Measurements from ENCODE around the gene NCR3LG1. TPM values are rescaled to one million over a fixed set of nuclear protein-coding genes. Genes with fewer than 3 reads are reported as not detected.

Gene NCR3LG1
- total and polyA plus RNA-seq, 7 experiments from 2014 or later: 0.70 to 2.9 (median 2.3) TPM; not detected in 2

DNA sequence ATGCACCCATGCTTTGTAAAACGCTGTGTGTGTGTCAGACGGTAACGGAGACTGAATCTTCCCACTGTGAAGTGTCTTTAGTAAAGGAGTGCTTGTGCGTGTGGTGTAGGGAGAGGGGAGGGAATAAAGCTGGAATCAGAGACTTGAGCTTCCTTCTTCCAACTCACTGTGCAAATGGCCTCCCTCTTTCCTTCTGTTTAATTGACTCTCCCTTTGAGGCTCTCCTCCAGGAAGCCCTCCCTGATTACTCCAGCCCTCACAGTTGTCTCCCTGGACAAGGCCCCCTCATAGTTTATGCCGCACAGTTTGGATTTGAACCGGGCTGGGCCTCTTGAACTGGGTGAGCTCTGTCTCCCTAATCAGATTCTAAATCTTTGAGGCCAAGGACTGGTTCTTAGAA, 59.8 kb downstream of the NCR3LG1 start:
- ChIA-PET POLR2A (interaction anchor here (0.5 kb wide), 1 partner anchor 317 kb away, joined by 3 read pairs; no protein-coding TSS in a partner anchor), CTCF (interaction anchor here (1.3 kb wide), 1 partner anchor 29 kb away, joined by 3 read pairs; no protein-coding TSS in a partner anchor)
- Mint-ChIP-seq H3K27me3 (peaks cover 0 to 17% (median 11%) of the 10 kb centered on the region in 5 donors), H3K9me3 (no peaks in the 10 kb centered on the region), H3K4me1 (peaks cover 0 to 37% (median 5%) of the 10 kb centered on the region in 7 donors), H3K27ac (no peak overlapping the region), H3K36me3 (no peaks in the 10 kb centered on the region), H3K4me3 (no peak overlapping the region)
- H3K36me3 ChIP-seq (ENCODE audit: control insufficient read depth in 2 of 3, insufficient read depth in 3 of 3, low read length in 3 of 3): no peaks in the 10 kb centered on the region
- H3K4me3 ChIP-seq (ENCODE audit: low read length): no peak overlapping the region
- H3K4me1 ChIP-seq (ENCODE audit: control insufficient read depth in 2 of 2, insufficient read depth in 2 of 2, low read length in 2 of 2): no peaks in the 10 kb centered on the region
- ATAC-seq: no peak
- no peak overlapping the region for H3K27ac ChIP-seq (ENCODE audit: low read depth, low read length)
- DNase-seq: no peak
- H3K9me3 ChIP-seq (ENCODE audit: control insufficient read depth in 2 of 3, low read length in 3 of 3): no peaks in the 10 kb centered on the region
- no peaks in the 10 kb centered on the region for H3K27me3 ChIP-seq (ENCODE audit: control insufficient read depth in 2 of 2, insufficient read depth in 2 of 2, low read length in 2 of 2)
- intact Hi-C loops (cut with micrococcal nuclease): no loop called here

DNA sequence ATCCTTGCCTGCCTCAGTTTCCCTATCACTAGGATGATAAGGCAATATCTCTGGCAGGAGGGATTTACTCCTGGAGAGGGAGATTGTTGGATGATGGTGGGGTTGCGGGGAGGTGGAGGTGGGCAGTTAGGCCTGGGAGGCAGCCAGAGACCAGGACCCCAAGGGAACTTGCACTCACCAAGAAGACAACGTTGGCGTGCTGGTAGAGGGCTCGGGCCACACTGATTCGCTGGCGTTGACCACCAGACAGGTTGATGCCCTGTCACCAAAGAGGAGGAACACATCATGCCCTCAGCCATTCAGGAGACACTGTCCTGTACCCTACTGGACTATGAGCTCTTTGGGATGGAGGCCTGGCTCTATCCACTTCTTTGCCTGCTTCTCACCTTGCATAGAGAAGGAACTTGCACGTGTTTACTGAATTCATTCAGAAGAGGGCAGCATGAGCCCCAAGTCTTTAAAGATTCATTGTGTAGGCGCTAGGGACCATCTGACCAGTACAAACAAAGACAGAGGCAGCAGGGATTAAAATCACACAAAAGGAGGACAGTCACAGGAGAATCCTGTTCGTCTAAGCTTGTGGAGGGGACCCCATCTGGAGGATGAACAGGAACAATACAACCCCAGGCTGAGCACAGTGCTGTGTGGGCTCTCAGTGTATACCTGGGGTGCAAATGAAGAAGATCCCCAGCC, 61.0 kb downstream of the NCR3LG1 start:
- no peak overlapping the region for H3K27ac Mint-ChIP-seq
- no peaks in the 10 kb centered on the region for H3K9me3 Mint-ChIP-seq
- DNase-seq (no peak), ATAC-seq (no peak)
- Histone ChIP-seq H3K9me3 (ENCODE audit: control insufficient read depth in 2 of 3, low read length in 3 of 3) (no peaks in the 10 kb centered on the region), H3K4me3 (ENCODE audit: low read length) (no peak overlapping the region), H3K27me3 (ENCODE audit: control insufficient read depth in 2 of 2, insufficient read depth in 2 of 2, low read length in 2 of 2) (no peaks in the 10 kb centered on the region), H3K27ac (ENCODE audit: low read depth, low read length) (no peak overlapping the region), H3K4me1 (ENCODE audit: control insufficient read depth in 2 of 2, insufficient read depth in 2 of 2, low read length in 2 of 2) (no peaks in the 10 kb centered on the region), H3K36me3 (ENCODE audit: control insufficient read depth in 2 of 3, insufficient read depth in 3 of 3, low read length in 3 of 3) (no peaks in the 10 kb centered on the region)
- ChIA-PET POLR2A (no interaction called here), CTCF (interaction anchor here (1.3 kb wide), 1 partner anchor 30 kb away, joined by 3 read pairs; no protein-coding TSS in a partner anchor)
- H3K4me1 Mint-ChIP-seq: peaks cover 0 to 38% (median 5%) of the 10 kb centered on the region in 7 donors
- H3K36me3 Mint-ChIP-seq: no peaks in the 10 kb centered on the region
- peaks cover 0 to 23% (median 17%) of the 10 kb centered on the region in 5 donors for H3K27me3 Mint-ChIP-seq
- no peak overlapping the region for H3K4me3 Mint-ChIP-seq
- intact Hi-C loops (cut with micrococcal nuclease): no loop called here

DNA sequence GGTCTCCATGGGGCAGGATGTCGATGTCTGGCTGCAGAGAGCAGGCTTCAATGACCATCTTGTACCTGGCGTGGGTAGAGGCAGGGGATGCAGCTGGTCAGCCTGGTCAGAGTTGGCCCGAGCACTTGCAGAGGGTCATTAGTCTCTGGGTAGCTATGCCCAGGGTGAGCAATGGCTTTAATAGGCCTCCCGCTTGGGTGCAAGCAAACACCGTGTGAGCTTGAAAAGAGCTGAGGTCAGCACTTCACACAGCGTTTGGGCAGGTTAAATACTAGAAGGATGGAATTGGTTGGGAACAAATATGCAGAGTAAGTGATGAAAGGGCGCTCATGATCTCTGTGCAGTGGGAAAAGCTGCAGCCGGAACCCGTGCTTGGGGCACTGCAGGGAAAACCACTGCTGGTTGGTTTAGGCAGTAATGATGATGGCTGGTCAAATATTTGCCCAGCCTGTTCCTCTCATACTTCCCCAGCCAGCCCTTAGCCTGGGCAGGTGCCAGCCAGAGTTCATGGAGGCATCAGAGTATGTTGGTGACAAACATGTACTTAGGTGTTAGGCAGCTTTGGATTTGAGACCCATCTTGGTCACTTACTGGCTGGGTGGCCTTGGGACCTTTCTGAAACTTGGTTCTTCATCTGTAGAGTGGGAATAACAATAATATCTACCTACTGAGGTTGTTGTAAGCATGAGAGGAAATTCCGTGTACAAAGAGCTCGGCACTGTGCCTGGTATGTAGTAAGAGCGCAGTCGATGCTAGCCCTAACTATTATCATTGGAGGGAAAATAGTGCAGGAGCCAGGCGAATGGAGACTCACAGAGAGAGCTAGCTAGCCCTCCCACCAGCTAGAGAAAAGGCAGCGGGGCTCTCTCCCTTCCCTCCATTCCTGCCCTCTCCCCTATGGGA, 62.1 kb downstream of the NCR3LG1 start:
- DNase-seq (no peak), ATAC-seq (no peak)
- no peaks in the 10 kb centered on the region for H3K36me3 Mint-ChIP-seq
- peaks cover 0 to 40% (median 5%) of the 10 kb centered on the region in 7 donors for H3K4me1 Mint-ChIP-seq
- H3K9me3 Mint-ChIP-seq: no peaks in the 10 kb centered on the region
- peak overlapping the region in 1 of 10 donors; percentile 72 for H3K4me3 Mint-ChIP-seq
- CTCF ChIA-PET: no interaction called here
- Histone ChIP-seq H3K9me3 (ENCODE audit: control insufficient read depth in 2 of 3, low read length in 3 of 3) (no peaks in the 10 kb centered on the region), H3K4me1 (ENCODE audit: control insufficient read depth in 2 of 2, insufficient read depth in 2 of 2, low read length in 2 of 2) (no peaks in the 10 kb centered on the region), H3K27me3 (ENCODE audit: control insufficient read depth in 2 of 2, insufficient read depth in 2 of 2, low read length in 2 of 2) (no peaks in the 10 kb centered on the region), H3K27ac (ENCODE audit: low read depth, low read length) (no peak overlapping the region), H3K36me3 (ENCODE audit: control insufficient read depth in 2 of 3, insufficient read depth in 3 of 3, low read length in 3 of 3) (no peaks in the 10 kb centered on the region), H3K4me3 (ENCODE audit: low read length) (no peak overlapping the region)
- intact Hi-C loops (cut with micrococcal nuclease): no loop called here
- H3K27me3 Mint-ChIP-seq: peaks cover 7 to 27% (median 20%) of the 10 kb centered on the region in 5 donors
- POLR2A ChIA-PET: no interaction called here
- peak overlapping the region in 1 of 9 donors; percentile 84 for H3K27ac Mint-ChIP-seq

DNA sequence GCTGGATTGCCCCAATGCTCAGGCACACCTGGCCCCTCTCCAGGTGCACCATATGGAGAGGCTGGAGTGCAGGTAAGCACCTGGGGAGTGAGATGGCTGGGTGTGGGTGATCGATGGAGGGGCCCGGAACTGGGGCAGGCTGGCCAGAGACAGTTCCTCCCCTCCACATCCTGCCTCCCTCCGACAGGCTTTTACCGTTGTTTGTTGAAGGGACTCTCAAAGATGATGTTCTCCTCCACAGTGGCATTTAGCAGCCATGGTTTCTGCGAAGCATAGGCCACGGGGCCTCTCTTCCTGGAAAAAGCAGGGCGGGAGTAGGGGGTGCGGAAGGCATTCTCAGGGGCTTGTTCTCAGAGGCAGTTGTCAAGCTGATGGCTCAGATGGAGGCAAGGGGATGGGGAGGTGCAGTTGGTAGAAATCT, 62.7 kb downstream of the NCR3LG1 start:
- peak overlapping the region in 1 of 10 donors; percentile 72 for H3K4me3 Mint-ChIP-seq
- CTCF ChIA-PET: no interaction called here

DNA sequence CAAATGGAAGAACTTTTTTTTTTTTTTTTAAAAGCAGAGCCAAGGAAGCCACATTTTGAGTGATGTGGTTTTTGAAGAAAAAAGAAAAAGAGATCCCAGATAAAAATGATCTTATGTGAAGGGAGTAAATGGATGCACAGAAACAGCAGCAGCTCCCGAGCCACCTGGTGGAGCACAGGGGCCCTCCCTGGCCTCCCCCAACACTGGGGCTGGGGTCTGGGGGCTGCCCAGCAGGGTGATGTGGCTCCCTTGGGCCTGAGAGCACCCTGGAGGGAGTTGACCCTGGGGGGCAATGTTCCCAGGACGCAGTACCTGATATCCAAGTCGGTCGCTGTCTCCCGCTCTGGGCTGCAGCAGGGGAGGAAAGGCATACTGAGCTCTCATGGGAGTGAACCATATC, 63.4 kb downstream of the NCR3LG1 start:
- peaks cover 19 to 41% (median 30%) of the 10 kb centered on the region in 5 donors for H3K27me3 Mint-ChIP-seq
- peak overlapping the region in 1 of 10 donors; percentile 29 for H3K4me3 Mint-ChIP-seq
- POLR2A ChIA-PET: no interaction called here
- peaks cover 0 to 41% (median 5%) of the 10 kb centered on the region in 7 donors for H3K4me1 Mint-ChIP-seq
- no peaks in the 10 kb centered on the region for H3K36me3 Mint-ChIP-seq
- Histone ChIP-seq H3K4me1 (ENCODE audit: control insufficient read depth in 2 of 2, insufficient read depth in 2 of 2, low read length in 2 of 2) (no peaks in the 10 kb centered on the region), H3K9me3 (ENCODE audit: control insufficient read depth in 2 of 3, low read length in 3 of 3) (no peaks in the 10 kb centered on the region), H3K27ac (ENCODE audit: low read depth, low read length) (no peak overlapping the region), H3K36me3 (ENCODE audit: control insufficient read depth in 2 of 3, insufficient read depth in 3 of 3, low read length in 3 of 3) (no peaks in the 10 kb centered on the region), H3K27me3 (ENCODE audit: control insufficient read depth in 2 of 2, insufficient read depth in 2 of 2, low read length in 2 of 2) (no peaks in the 10 kb centered on the region), H3K4me3 (ENCODE audit: low read length) (no peak overlapping the region)
- ATAC-seq (no peak), DNase-seq (no peak)
- no peak overlapping the region for H3K27ac Mint-ChIP-seq
- H3K9me3 Mint-ChIP-seq: no peaks in the 10 kb centered on the region
- CTCF ChIA-PET: no interaction called here
- intact Hi-C loops (cut with micrococcal nuclease): no loop called here

More for the DNA sequence above, 62.7 kb downstream of the NCR3LG1 start:
- Histone ChIP-seq H3K27ac (ENCODE audit: low read depth, low read length) (no peak overlapping the region), H3K4me3 (ENCODE audit: low read length) (no peak overlapping the region), H3K9me3 (ENCODE audit: control insufficient read depth in 2 of 3, low read length in 3 of 3) (no peaks in the 10 kb centered on the region), H3K4me1 (ENCODE audit: control insufficient read depth in 2 of 2, insufficient read depth in 2 of 2, low read length in 2 of 2) (no peaks in the 10 kb centered on the region), H3K27me3 (ENCODE audit: control insufficient read depth in 2 of 2, insufficient read depth in 2 of 2, low read length in 2 of 2) (no peaks in the 10 kb centered on the region), H3K36me3 (ENCODE audit: control insufficient read depth in 2 of 3, insufficient read depth in 3 of 3, low read length in 3 of 3) (no peaks in the 10 kb centered on the region)
- DNase-seq (no peak), ATAC-seq (no peak)
- peak overlapping the region in 1 of 9 donors; percentile 84 for H3K27ac Mint-ChIP-seq
- POLR2A ChIA-PET: no interaction called here
- H3K9me3 Mint-ChIP-seq: no peaks in the 10 kb centered on the region
- peaks cover 14 to 34% (median 25%) of the 10 kb centered on the region in 5 donors for H3K27me3 Mint-ChIP-seq
- no peaks in the 10 kb centered on the region for H3K36me3 Mint-ChIP-seq
- intact Hi-C loops (cut with micrococcal nuclease): no loop called here
- H3K4me1 Mint-ChIP-seq: peaks cover 0 to 41% (median 5%) of the 10 kb centered on the region in 7 donors

DNA sequence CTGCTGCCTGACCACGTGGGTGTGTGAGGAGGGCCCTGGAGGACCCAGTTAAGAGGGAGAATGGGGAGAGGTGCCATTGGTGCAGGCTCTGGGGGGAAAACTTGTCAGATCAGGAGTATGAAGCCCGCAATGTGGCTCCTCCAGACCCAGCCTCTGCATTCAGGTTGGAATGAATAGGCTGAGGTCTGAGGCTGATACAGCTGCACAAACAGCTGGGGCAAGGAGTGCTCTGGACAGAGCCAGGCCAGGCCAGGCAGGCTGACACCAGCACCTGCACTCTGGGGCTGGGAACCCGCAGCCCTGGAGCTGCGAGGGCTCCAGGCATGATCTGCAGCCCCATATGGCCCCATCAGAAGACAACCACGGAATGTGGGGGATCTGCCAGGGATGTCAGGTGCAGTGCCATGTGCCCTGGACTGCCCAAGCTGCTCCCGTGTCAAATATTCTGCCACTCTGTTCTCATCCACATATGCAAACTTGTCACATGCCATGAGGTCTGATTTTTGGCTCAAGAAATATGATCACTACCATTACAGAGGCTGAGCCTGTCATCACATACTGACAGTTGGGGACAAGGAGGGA, 64.0 kb downstream of the NCR3LG1 start:
- Histone ChIP-seq H3K9me3 (ENCODE audit: control insufficient read depth in 2 of 3, low read length in 3 of 3) (no peaks in the 10 kb centered on the region), H3K4me3 (ENCODE audit: low read length) (no peak overlapping the region), H3K27me3 (ENCODE audit: control insufficient read depth in 2 of 2, insufficient read depth in 2 of 2, low read length in 2 of 2) (no peaks in the 10 kb centered on the region), H3K27ac (ENCODE audit: low read depth, low read length) (no peak overlapping the region), H3K4me1 (ENCODE audit: control insufficient read depth in 2 of 2, insufficient read depth in 2 of 2, low read length in 2 of 2) (no peaks in the 10 kb centered on the region), H3K36me3 (ENCODE audit: control insufficient read depth in 2 of 3, insufficient read depth in 3 of 3, low read length in 3 of 3) (no peaks in the 10 kb centered on the region)
- no peaks in the 10 kb centered on the region for H3K36me3 Mint-ChIP-seq
- H3K9me3 Mint-ChIP-seq: no peaks in the 10 kb centered on the region
- ChIA-PET POLR2A (no interaction called here), CTCF (no interaction called here)
- peak overlapping the region in 1 of 9 donors; percentile 16 for H3K27ac Mint-ChIP-seq
- ATAC-seq (no peak), DNase-seq (no peak)
- intact Hi-C loops (cut with micrococcal nuclease): no loop called here
- peaks cover 0 to 41% (median 5%) of the 10 kb centered on the region in 7 donors for H3K4me1 Mint-ChIP-seq
- H3K27me3 Mint-ChIP-seq: peaks cover 19 to 45% (median 31%) of the 10 kb centered on the region in 5 donors
- peak overlapping the region in 1 of 10 donors; percentile 29 for H3K4me3 Mint-ChIP-seq

All from naive thymus-derived CD4-positive, alpha-beta T cell (primary cell).